Colon (tissue), 2 donors: Measurements from ENCODE around the gene HMGB3.
"Not testable (repeated sequence)": the region's sequence is repeated elsewhere in the genome, so short reads cannot be mapped to it uniquely, and the experiment has no call there.

Source experiments
- FAIRE-seq: peaks from 2 replicates; lab custom pipeline; 2012; peaks lifted over from hg19 to GRCh38; lab: Jason Lieb, UNC
- donor health status: control.
- donor health status: control.

The HMGB3 gene

GRCh38 chrX:150982788-150983520 lies at the start of gene HMGB3:
Gene HMGB3, plus strand, starts transcription at chrX:150983335. Its CDS starts 2,265 bp downstream, at chrX:150985600.
- no peak for FAIRE-seq

GRCh38 chrX:150933945-150934350 lies 49.2 kb upstream of the HMGB3 start:
- no peak for FAIRE-seq

GRCh38 chrX:150934453-150934852 lies 48.7 kb upstream of the HMGB3 start:
- no peak for FAIRE-seq

GRCh38 chrX:150935467-150935866 lies 47.7 kb upstream of the HMGB3 start:
- no peak for FAIRE-seq

GRCh38 chrX:150936556-150936955 lies 46.6 kb upstream of the HMGB3 start:
- FAIRE-seq, result no peak

GRCh38 chrX:150940844-150941495 lies 42.2 kb upstream of the HMGB3 start:
- peak; percentile 24 for FAIRE-seq

GRCh38 chrX:150941580-150941979 lies 41.6 kb upstream of the HMGB3 start:
- FAIRE-seq, result no peak

GRCh38 chrX:150942942-150943594 lies 40.1 kb upstream of the HMGB3 start:
- no peak for FAIRE-seq

GRCh38 chrX:150944233-150944632 lies 38.9 kb upstream of the HMGB3 start:
- no peak for FAIRE-seq

GRCh38 chrX:150954951-150955350 lies 28.2 kb upstream of the HMGB3 start:
- FAIRE-seq, result no peak

- FAIRE-seq, result no peak
These were observed 27.5 kb upstream of the HMGB3 start for GRCh38 chrX:150955590-150955989.

GRCh38 chrX:150958177-150958576 lies 25.0 kb upstream of the HMGB3 start:
- FAIRE-seq, result no peak

GRCh38 chrX:150959557-150959956 lies 23.6 kb upstream of the HMGB3 start:
- FAIRE-seq, result no peak

GRCh38 chrX:150961631-150962030 lies 21.5 kb upstream of the HMGB3 start:
- no peak for FAIRE-seq

- not testable (repeated sequence) for FAIRE-seq
These were observed 18.7 kb upstream of the HMGB3 start for GRCh38 chrX:150964416-150964815.

- FAIRE-seq, result no peak
These were observed 16.9 kb upstream of the HMGB3 start for GRCh38 chrX:150966235-150966634.

- FAIRE-seq, result peak; percentile 65
These were observed 16.4 kb upstream of the HMGB3 start for GRCh38 chrX:150966742-150967141.

GRCh38 chrX:150967786-150968185 lies 15.3 kb upstream of the HMGB3 start:
- FAIRE-seq, result no peak

GRCh38 chrX:150968862-150969720 lies 14.0 kb upstream of the HMGB3 start:
- FAIRE-seq, result no peak

- no peak for FAIRE-seq
These were observed 10.7 kb upstream of the HMGB3 start for GRCh38 chrX:150972450-150972849.

- no peak for FAIRE-seq
These were observed 7.3 kb upstream of the HMGB3 start for GRCh38 chrX:150975655-150976390.
